GM23338 (cell line): Measurements from ENCODE around the gene CALR3. TPM values are rescaled to one million over a fixed set of nuclear protein-coding genes. Genes with fewer than 3 reads are reported as not detected.

Source experiments
- ATAC-seq: fragments of 200-7000 bp; cut with Tn5 transposase; 3 replicates; pipeline ENCODE4 v1.9.1; 2020
- DNase-seq: peaks from one replicate; pipeline ENCODE4 v3.0.0-alpha.2; 2015; ENCODE audit warnings: low spot score
- H2AFZ ChIP-seq: fragments of 200-600 bp; sonication (generic); 2 replicates; pipeline ENCODE4 v1.8.0; 2016; ENCODE audit warnings: antibody characterized with exemption, mild to moderate bottlenecking, moderate library complexity
- H3F3A ChIP-seq: fragments of 200-600 bp; sonication (generic); replicated peaks from 2 replicates; pipeline ENCODE4 v1.8.0; 2017; ENCODE audit warnings: antibody characterized with exemption, mixed run types, low read depth
- H3K27ac ChIP-seq: fragments of 200-600 bp; sonication (generic); 2 replicates; pipeline ENCODE4 v1.6.1; 2016; ENCODE audit warnings: low read depth
- H3K27me3 ChIP-seq: fragments of 200-600 bp; sonication (generic); 2 replicates; pipeline ENCODE4 v1.8.0; 2016; ENCODE audit warnings: mild to moderate bottlenecking, mixed run types, moderate library complexity; ENCODE audit not compliant: insufficient read depth
- H3K36me3 ChIP-seq: fragments of 200-600 bp; sonication (generic); 2 replicates; pipeline ENCODE4 v1.8.0; 2016; ENCODE audit warnings: mild to moderate bottlenecking; ENCODE audit not compliant: insufficient read depth
- H3K4me1 ChIP-seq: fragments of 200-600 bp; sonication (generic); 2 replicates; pipeline ENCODE4 v1.8.0; 2016; ENCODE audit warnings: mild to moderate bottlenecking, moderate library complexity; ENCODE audit not compliant: insufficient read depth
- H3K4me2 ChIP-seq: fragments of 200-600 bp; sonication (generic); 2 replicates; pipeline ENCODE4 v1.7.1; 2017; ENCODE audit warnings: mixed run types
- H3K4me3 ChIP-seq: fragments of 200-600 bp; sonication (generic); 2 replicates; pipeline ENCODE4 v1.6.1; 2016; ENCODE audit warnings: mixed run types
- H3K79me2 ChIP-seq: fragments of 200-600 bp; sonication (generic); replicated peaks from 2 replicates; pipeline ENCODE4 v1.8.0; 2017; ENCODE audit warnings: mild to moderate bottlenecking; ENCODE audit not compliant: insufficient read depth
- H3K9me2 ChIP-seq: fragments of 200-600 bp; sonication (generic); 2 replicates; pipeline ENCODE4 v1.8.0; 2017; ENCODE audit not compliant: insufficient read depth
- H4K20me1 ChIP-seq: fragments of 200-600 bp; sonication (generic); replicated peaks from 2 replicates; pipeline ENCODE4 v1.8.0; 2017; ENCODE audit warnings: mild to moderate bottlenecking; ENCODE audit not compliant: insufficient read depth
- H3K27ac Mint-ChIP-seq: 2 replicates; pipeline ENCODE4 v1.8.0; 2020; ENCODE audit warnings: inconsistent platforms, mild to moderate bottlenecking, moderate library complexity, mixed read lengths
- H3K27me3 Mint-ChIP-seq: 3 replicates; pipeline ENCODE4 v1.8.0; 2022; ENCODE audit warnings: low read depth, mild to moderate bottlenecking, moderate library complexity, mixed read lengths, inconsistent platforms; ENCODE audit not compliant: insufficient read depth, poor library complexity
- H3K36me3 Mint-ChIP-seq: 3 replicates; pipeline ENCODE4 v1.8.0; 2021; ENCODE audit warnings: low read depth, mild to moderate bottlenecking, inconsistent platforms, moderate library complexity, mixed read lengths
- H3K4me1 Mint-ChIP-seq: 3 replicates; pipeline ENCODE4 v1.8.0; 2020; ENCODE audit warnings: mild to moderate bottlenecking, inconsistent platforms, mixed read lengths
- H3K4me3 Mint-ChIP-seq: 3 replicates; pipeline ENCODE4 v1.8.0; 2021; ENCODE audit warnings: moderate library complexity, mild to moderate bottlenecking, inconsistent platforms, mixed read lengths
- H3K9me3 Mint-ChIP-seq: 3 replicates; pipeline ENCODE4 v1.8.0; 2020; ENCODE audit warnings: moderate library complexity, mild to moderate bottlenecking, inconsistent platforms, mixed read lengths
- CREB1 ChIP-seq: fragments of 250-450 bp; sonication (Bioruptor Pico); IDR thresholded peaks from 2 replicates; pipeline ENCODE4 v1.5.0; 2020; ENCODE audit warnings: low read depth, mild to moderate bottlenecking, moderate library complexity
- ETS1 ChIP-seq: IDR thresholded peaks from 2 replicates; pipeline ENCODE4 v1.6.1; 2016; ENCODE audit warnings: antibody characterized with exemption
- EZH2 ChIP-seq: fragments of 200-600 bp; sonication (generic); IDR thresholded peaks from one replicate; pipeline ENCODE4 v1.8.0; 2017; ENCODE audit warnings: antibody characterized with exemption, mild to moderate bottlenecking, low read depth; ENCODE audit not compliant: unreplicated experiment
- EZH2phosphoT487 ChIP-seq: fragments of 200-600 bp; sonication (generic); IDR thresholded peaks from one replicate; pipeline ENCODE4 v1.8.1; 2018; ENCODE audit warnings: antibody characterized with exemption; ENCODE audit not compliant: unreplicated experiment
- JUNB ChIP-seq: IDR thresholded peaks from one replicate; pipeline ENCODE4 v1.6.1; 2016; ENCODE audit warnings: antibody characterized with exemption; ENCODE audit not compliant: unreplicated experiment
- NANOG ChIP-seq: IDR thresholded peaks from 2 replicates; pipeline ENCODE4 v1.6.1; 2016; ENCODE audit warnings: antibody characterized with exemption, borderline replicate concordance
- POLR2AphosphoS5 ChIP-seq: IDR thresholded peaks from 2 replicates; pipeline ENCODE4 v1.6.1; 2016; ENCODE audit warnings: antibody characterized with exemption, low read depth
- STAT1 ChIP-seq: IDR thresholded peaks from one replicate; pipeline ENCODE4 v1.6.1; 2016; ENCODE audit warnings: antibody characterized with exemption; ENCODE audit not compliant: unreplicated experiment
- ZNF114 ChIP-seq: fragments of 250-450 bp; sonication (Bioruptor Pico); IDR thresholded peaks from 2 replicates; pipeline ENCODE4 v1.5.0; 2020; ENCODE audit warnings: mild to moderate bottlenecking, moderate library complexity
- ZNF331 ChIP-seq: fragments of 250-450 bp; sonication (Bioruptor Pico); IDR thresholded peaks from 2 replicates; pipeline ENCODE4 v1.5.0; 2020; ENCODE audit warnings: low read depth, mild to moderate bottlenecking, moderate library complexity
- ZNF462 ChIP-seq: fragments of 250-450 bp; sonication (Bioruptor Pico); IDR thresholded peaks from 2 replicates; pipeline ENCODE4 v1.5.0; 2020; ENCODE audit warnings: mild to moderate bottlenecking, moderate library complexity
- polyA plus RNA-seq: library from polyadenylated mRNA; unstranded; fragments of >200 nt; fragmentation: Nextera tagmentation; extraction: Ambion mirVana; gene quantifications from 2 replicates; pipeline ENCODE4 v1.2.1, GENCODE V29; 2016
- total RNA-seq: library from RNA; depleted of rRNA; stranded (reverse); fragments of >200 nt; shearing (Covaris generic); gene quantifications from 2 replicates; pipeline ENCODE4 v1.2.3, GENCODE V29; 2014
- TF ChIP-seq, protein P1 (sequence below): IDR thresholded peaks from one replicate; pipeline ENCODE4 v1.6.1; 2018; ENCODE audit warnings: antibody characterized with exemption; ENCODE audit not compliant: unreplicated experiment
- TF ChIP-seq, protein P2 (sequence below), 2 experiments: fragments of 200-600 bp in 1 of 2; sonication (generic) in 1 of 2; conservative IDR thresholded peaks; 2 replicates each; pipeline versions ENCODE4 v1.5.1 to v1.6.1; 2016 to 2017; ENCODE audit warnings: antibody characterized with exemption in 2 of 2, low read depth in 2 of 2, mild to moderate bottlenecking in 2 of 2, moderate library complexity in 1 of 2

The CALR3 gene
- total and polyA plus RNA-seq, 2 experiments from 2014 or later = 0.42 to 0.66 TPM

DNA sequence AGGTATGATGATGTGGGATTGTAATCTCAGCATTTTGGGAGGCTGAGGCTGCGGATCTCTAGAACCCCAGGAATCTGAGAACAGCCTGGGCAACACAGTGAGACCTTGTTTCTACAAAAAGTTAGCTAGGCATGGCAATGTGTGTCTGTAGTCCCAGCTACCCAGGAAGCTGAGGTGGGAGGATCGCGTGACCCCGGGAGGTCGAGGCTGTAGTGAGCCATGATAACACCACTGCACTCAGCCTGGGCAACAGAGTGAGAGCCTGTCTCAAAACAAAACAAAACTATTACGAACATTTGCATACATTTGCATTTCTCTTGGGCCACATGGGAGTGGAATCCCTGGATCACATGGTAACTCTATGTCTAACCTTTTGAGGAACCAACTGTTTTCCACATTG lies 1.9 kb upstream of the CALR3 start:
- no peak overlapping the region for H3K27ac ChIP-seq
- H3K4me3 ChIP-seq = no peak overlapping the region
- no peaks in the 10 kb centered on the region for H4K20me1 ChIP-seq
- TF ChIP-seq EZH2phosphoT487 = no peak
- no peak for TF ChIP-seq EZH2
- no peak for TF ChIP-seq ZNF331
- TF ChIP-seq JUNB = no peak
- TF ChIP-seq POLR2AphosphoS5 = no peak
- TF ChIP-seq STAT1 = no peak
- TF ChIP-seq, protein P1, sequence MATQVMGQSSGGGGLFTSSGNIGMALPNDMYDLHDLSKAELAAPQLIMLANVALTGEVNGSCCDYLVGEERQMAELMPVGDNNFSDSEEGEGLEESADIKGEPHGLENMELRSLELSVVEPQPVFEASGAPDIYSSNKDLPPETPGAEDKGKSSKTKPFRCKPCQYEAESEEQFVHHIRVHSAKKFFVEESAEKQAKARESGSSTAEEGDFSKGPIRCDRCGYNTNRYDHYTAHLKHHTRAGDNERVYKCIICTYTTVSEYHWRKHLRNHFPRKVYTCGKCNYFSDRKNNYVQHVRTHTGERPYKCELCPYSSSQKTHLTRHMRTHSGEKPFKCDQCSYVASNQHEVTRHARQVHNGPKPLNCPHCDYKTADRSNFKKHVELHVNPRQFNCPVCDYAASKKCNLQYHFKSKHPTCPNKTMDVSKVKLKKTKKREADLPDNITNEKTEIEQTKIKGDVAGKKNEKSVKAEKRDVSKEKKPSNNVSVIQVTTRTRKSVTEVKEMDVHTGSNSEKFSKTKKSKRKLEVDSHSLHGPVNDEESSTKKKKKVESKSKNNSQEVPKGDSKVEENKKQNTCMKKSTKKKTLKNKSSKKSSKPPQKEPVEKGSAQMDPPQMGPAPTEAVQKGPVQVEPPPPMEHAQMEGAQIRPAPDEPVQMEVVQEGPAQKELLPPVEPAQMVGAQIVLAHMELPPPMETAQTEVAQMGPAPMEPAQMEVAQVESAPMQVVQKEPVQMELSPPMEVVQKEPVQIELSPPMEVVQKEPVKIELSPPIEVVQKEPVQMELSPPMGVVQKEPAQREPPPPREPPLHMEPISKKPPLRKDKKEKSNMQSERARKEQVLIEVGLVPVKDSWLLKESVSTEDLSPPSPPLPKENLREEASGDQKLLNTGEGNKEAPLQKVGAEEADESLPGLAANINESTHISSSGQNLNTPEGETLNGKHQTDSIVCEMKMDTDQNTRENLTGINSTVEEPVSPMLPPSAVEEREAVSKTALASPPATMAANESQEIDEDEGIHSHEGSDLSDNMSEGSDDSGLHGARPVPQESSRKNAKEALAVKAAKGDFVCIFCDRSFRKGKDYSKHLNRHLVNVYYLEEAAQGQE = no peak
- TF ChIP-seq, protein P2, sequence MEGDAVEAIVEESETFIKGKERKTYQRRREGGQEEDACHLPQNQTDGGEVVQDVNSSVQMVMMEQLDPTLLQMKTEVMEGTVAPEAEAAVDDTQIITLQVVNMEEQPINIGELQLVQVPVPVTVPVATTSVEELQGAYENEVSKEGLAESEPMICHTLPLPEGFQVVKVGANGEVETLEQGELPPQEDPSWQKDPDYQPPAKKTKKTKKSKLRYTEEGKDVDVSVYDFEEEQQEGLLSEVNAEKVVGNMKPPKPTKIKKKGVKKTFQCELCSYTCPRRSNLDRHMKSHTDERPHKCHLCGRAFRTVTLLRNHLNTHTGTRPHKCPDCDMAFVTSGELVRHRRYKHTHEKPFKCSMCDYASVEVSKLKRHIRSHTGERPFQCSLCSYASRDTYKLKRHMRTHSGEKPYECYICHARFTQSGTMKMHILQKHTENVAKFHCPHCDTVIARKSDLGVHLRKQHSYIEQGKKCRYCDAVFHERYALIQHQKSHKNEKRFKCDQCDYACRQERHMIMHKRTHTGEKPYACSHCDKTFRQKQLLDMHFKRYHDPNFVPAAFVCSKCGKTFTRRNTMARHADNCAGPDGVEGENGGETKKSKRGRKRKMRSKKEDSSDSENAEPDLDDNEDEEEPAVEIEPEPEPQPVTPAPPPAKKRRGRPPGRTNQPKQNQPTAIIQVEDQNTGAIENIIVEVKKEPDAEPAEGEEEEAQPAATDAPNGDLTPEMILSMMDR (conservative IDR thresholded peaks at IDR 0.05; ENCODE audit: low read depth in 2 of 2) = no peak
- no peak for TF ChIP-seq ETS1
- no peak for TF ChIP-seq ZNF114 (CRISPR knock-in tag)
- TF ChIP-seq CREB1 (CRISPR knock-in tag) = no peak
- no peak for TF ChIP-seq ZNF462
- TF ChIP-seq NANOG = no peak
- peaks cover 7% of the 10 kb centered on the region; the same call in 1 of the 2 replicates for H3K79me2 ChIP-seq
- 0 out of 2 replicates have a peak, but pooled peaks cover 2% of the 10 kb centered on the region for H3F3A ChIP-seq
- peak overlapping the region; percentile 91; the same call in 1 of the 3 replicates for H3K4me3 Mint-ChIP-seq
- ATAC-seq (no peak), DNase-seq (no peak)
- no peak overlapping the region for H3K4me2 ChIP-seq
- peaks cover 6% of the 10 kb centered on the region for H3K4me1 Mint-ChIP-seq
- no peak overlapping the region for H2AFZ ChIP-seq
- no peaks in the 10 kb centered on the region for H3K27me3 Mint-ChIP-seq
- peaks cover 5% of the 10 kb centered on the region; the same call in 1 of the 2 replicates for H3K4me1 ChIP-seq
- no peaks in the 10 kb centered on the region for H3K27me3 ChIP-seq
- no peaks in the 10 kb centered on the region for H3K9me3 Mint-ChIP-seq
- no peaks in the 10 kb centered on the region for H3K36me3 ChIP-seq
- no peak overlapping the region for H3K27ac Mint-ChIP-seq
- H3K36me3 Mint-ChIP-seq = peaks cover 6% of the 10 kb centered on the region; the same call in 2 of the 3 replicates
- no peaks in the 10 kb centered on the region for H3K9me2 ChIP-seq
